Activated T-cell treated with anti-CD3 and anti-CD28 coated beads, Interleukin-2, amount 50 U/mL, for 4 hours (primary cell): ENCODE results near the gene ZMYND8. TPM values are rescaled to one million over a fixed set of nuclear protein-coding genes. Genes with fewer than 3 reads are reported as not detected.
A peak's percentile ranks its signal among the peaks of the same experiment; 100 is the strongest.
"Not testable (repeated sequence)": the region's sequence is repeated elsewhere in the genome, so short reads cannot be mapped to it uniquely, and the experiment has no call there.

Experiments
- ATAC-seq, 2 donors: fragments of 200-7000 bp; cut with Tn5 transposase; one replicate each; pipeline ENCODE4 v1.10.0; 2021
- DNase-seq: peaks from one replicate; pipeline ENCODE4 v3.0.0-alpha.2; 2020
- H3K27me3 Mint-ChIP-seq: one replicate; pipeline ENCODE4 v1.8.0; 2021; ENCODE audit warnings: low read depth, mixed read lengths
- H3K36me3 Mint-ChIP-seq: one replicate; pipeline ENCODE4 v1.8.0; 2022; ENCODE audit warnings: mixed read lengths; ENCODE audit not compliant: insufficient read depth
- H3K4me1 Mint-ChIP-seq: one replicate; pipeline ENCODE4 v1.8.0; 2021; ENCODE audit warnings: low read depth, mixed read lengths
- H3K4me3 Mint-ChIP-seq: one replicate; pipeline ENCODE4 v1.8.0; 2021; ENCODE audit warnings: mild to moderate bottlenecking, moderate library complexity, mixed read lengths
- H3K9me3 Mint-ChIP-seq: one replicate; pipeline ENCODE4 v1.8.0; 2021; ENCODE audit warnings: mixed read lengths
- total RNA-seq, 3 donors: library from RNA; stranded (reverse); gene quantifications; one replicate each; pipeline ENCODE4 v1.2.1, GENCODE V29; 2021

Gene ZMYND8
- total RNA-seq, 3 donors from 2014 or later = 15.6 to 18.7 (median 17.5) TPM

GRCh38 chr20:47380481-47380880 is 24.0 kb upstream of the ZMYND8 start:
- Mint-ChIP-seq H3K36me3 (no peaks in the 10 kb centered on the region), H3K4me1 (peaks cover 13% of the 10 kb centered on the region), H3K27me3 (peaks cover 2% of the 10 kb centered on the region), H3K4me3 (no peak overlapping the region), H3K9me3 (no peaks in the 10 kb centered on the region)
- ATAC-seq (no peak), DNase-seq (no peak)

- no peaks in the 10 kb centered on the region for H3K9me3 Mint-ChIP-seq
- no peak for ATAC-seq
- peaks cover 13% of the 10 kb centered on the region for H3K4me1 Mint-ChIP-seq
- no peaks in the 10 kb centered on the region for H3K36me3 Mint-ChIP-seq
- no peak overlapping the region for H3K4me3 Mint-ChIP-seq
- DNase-seq = no peak
- H3K27me3 Mint-ChIP-seq = no peaks in the 10 kb centered on the region
These were observed 23.1 kb upstream of the ZMYND8 start for GRCh38 chr20:47379433-47380150.

DNA sequence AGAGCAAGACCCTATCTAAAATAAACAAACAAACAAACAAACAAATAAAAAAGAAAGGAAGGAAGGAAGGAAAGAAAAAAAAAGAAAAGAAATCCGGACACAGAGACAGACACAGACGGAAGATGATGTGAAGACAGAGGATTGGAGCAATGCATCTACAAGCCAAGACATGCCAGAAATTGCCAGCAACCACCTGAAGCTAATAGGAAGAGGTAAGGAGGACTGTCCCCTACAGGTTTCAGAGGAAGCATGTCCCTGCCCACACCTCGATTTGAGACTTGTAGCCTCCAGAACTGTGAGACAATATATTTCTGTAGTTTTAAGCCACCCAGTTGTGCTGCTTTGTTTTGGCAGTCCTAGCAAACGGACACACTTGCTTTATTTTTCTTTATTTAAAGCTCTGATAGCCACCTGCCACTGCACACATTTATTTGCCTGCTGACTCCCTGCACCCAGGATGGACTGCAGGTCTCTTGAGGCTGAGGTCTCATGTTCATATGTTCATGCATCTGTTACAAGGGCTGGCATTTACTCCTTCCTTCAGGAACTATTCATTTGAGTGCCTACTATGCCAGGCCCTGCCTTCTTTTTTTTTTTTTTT is 20.7 kb upstream of the ZMYND8 start:
- H3K4me1 Mint-ChIP-seq = peaks cover 6% of the 10 kb centered on the region
- ATAC-seq = no peak
- no peaks in the 10 kb centered on the region for H3K36me3 Mint-ChIP-seq
- no peaks in the 10 kb centered on the region for H3K9me3 Mint-ChIP-seq
- DNase-seq = no peak
- H3K27me3 Mint-ChIP-seq = no peaks in the 10 kb centered on the region
- no peak overlapping the region for H3K4me3 Mint-ChIP-seq

- not testable (repeated sequence) for H3K4me3 Mint-ChIP-seq, H3K36me3 Mint-ChIP-seq, H3K27me3 Mint-ChIP-seq, DNase-seq, H3K9me3 Mint-ChIP-seq, H3K4me1 Mint-ChIP-seq, ATAC-seq
These were observed 19.7 kb upstream of the ZMYND8 start for GRCh38 chr20:47376096-47376643.

- DNase-seq, H3K4me3 Mint-ChIP-seq, ATAC-seq, H3K9me3 Mint-ChIP-seq, H3K36me3 Mint-ChIP-seq, H3K27me3 Mint-ChIP-seq, H3K4me1 Mint-ChIP-seq: not testable (repeated sequence)
These were observed 17.6 kb upstream of the ZMYND8 start for GRCh38 chr20:47374121-47374520.

GRCh38 chr20:47373206-47373733 is 16.8 kb upstream of the ZMYND8 start:
- DNase-seq (no peak), ATAC-seq (no peak)
- Mint-ChIP-seq H3K4me3 (no peak overlapping the region), H3K27me3 (no peaks in the 10 kb centered on the region), H3K36me3 (no peaks in the 10 kb centered on the region), H3K4me1 (no peaks in the 10 kb centered on the region), H3K9me3 (no peaks in the 10 kb centered on the region)

DNA sequence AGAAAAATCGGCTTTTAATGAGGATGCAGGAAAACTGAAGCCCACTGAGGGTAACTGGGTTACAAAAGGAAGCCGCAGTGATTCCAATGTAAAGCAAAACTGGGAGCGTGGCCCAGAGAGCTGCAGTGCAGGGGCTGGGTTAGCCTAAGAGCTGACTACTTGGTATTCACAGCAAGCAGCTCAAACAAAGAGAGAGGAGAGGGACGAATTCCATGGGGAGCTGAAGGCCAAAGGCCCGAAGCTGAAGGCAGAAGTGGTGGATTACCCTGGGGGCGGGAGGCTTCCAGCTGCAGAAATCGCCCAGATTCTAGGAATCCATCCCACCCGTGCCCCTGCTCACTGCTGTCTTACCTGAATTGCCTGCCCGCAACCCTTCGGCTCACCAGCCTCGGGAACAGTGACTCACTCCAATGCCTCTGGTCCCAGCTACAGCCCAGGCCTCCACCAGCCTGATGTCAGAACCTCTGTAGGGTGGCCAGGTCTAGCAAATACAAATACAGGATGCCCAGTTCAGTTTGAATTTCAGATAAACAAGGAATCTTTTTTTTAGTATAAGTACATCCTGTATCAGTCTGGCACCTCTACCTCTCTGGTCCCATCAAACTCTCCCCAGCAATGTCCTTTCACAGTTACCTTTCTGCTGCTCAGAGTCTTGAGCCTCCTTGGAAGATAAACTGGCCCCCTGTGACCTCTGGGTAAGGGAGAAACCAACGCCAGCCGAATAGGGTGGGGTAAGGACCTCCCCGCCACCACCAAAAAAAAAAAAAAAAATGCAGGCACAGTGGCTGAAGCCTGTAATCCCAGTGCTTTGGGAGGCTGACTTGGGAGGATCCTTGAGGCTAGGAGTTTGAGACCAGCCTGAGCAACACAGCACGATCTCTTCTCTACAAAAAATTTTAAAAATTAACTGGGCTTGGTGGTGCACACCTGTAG is 14.6 kb upstream of the ZMYND8 start:
- Mint-ChIP-seq H3K36me3 (no peaks in the 10 kb centered on the region), H3K27me3 (no peaks in the 10 kb centered on the region), H3K4me3 (no peak overlapping the region), H3K9me3 (no peaks in the 10 kb centered on the region), H3K4me1 (no peaks in the 10 kb centered on the region)
- ATAC-seq = no peak
- no peak for DNase-seq

GRCh38 chr20:47370214-47370613 is 13.7 kb upstream of the ZMYND8 start:
- H3K9me3 Mint-ChIP-seq = no peaks in the 10 kb centered on the region
- peaks cover 1% of the 10 kb centered on the region for H3K4me1 Mint-ChIP-seq
- no peak overlapping the region for H3K4me3 Mint-ChIP-seq
- ATAC-seq = no peak
- no peak for DNase-seq
- no peaks in the 10 kb centered on the region for H3K27me3 Mint-ChIP-seq
- H3K36me3 Mint-ChIP-seq = no peaks in the 10 kb centered on the region

GRCh38 chr20:47368301-47368700 is 11.8 kb upstream of the ZMYND8 start:
- no peak for DNase-seq
- Mint-ChIP-seq H3K4me1 (peaks cover 5% of the 10 kb centered on the region), H3K27me3 (no peaks in the 10 kb centered on the region), H3K9me3 (no peaks in the 10 kb centered on the region), H3K36me3 (no peaks in the 10 kb centered on the region), H3K4me3 (no peak overlapping the region)
- no peak for ATAC-seq

GRCh38 chr20:47366301-47366700 is 9.8 kb upstream of the ZMYND8 start:
- not testable (repeated sequence) for H3K4me3 Mint-ChIP-seq, ATAC-seq, H3K36me3 Mint-ChIP-seq, H3K9me3 Mint-ChIP-seq, DNase-seq, H3K27me3 Mint-ChIP-seq
- peaks cover 12% of the 10 kb centered on the region for H3K4me1 Mint-ChIP-seq

- DNase-seq = no peak
- H3K9me3 Mint-ChIP-seq = no peaks in the 10 kb centered on the region
- H3K4me3 Mint-ChIP-seq = no peak overlapping the region
- H3K4me1 Mint-ChIP-seq = peaks cover 18% of the 10 kb centered on the region
- no peaks in the 10 kb centered on the region for H3K36me3 Mint-ChIP-seq
- peak in 1 of 2 donors; percentile 35 for ATAC-seq
- H3K27me3 Mint-ChIP-seq = no peaks in the 10 kb centered on the region
These were observed 8.7 kb upstream of the ZMYND8 start for GRCh38 chr20:47365023-47365764.

GRCh38 chr20:47362361-47363219 is 6.1 kb upstream of the ZMYND8 start:
- H3K27me3 Mint-ChIP-seq = no peaks in the 10 kb centered on the region
- H3K36me3 Mint-ChIP-seq = no peaks in the 10 kb centered on the region
- ATAC-seq (no peak), DNase-seq (no peak)
- no peak overlapping the region for H3K4me3 Mint-ChIP-seq
- H3K9me3 Mint-ChIP-seq = no peaks in the 10 kb centered on the region
- peaks cover 36% of the 10 kb centered on the region for H3K4me1 Mint-ChIP-seq
